GM19397 (cell line): ENCODE measurements around the gene METTL15.
"Not testable (repeated sequence)": the region's sequence is repeated elsewhere in the genome, so short reads cannot be mapped to it uniquely, and the experiment has no call there.

ENCODE experiments used
- ATAC-seq: cut with Tn5 transposase; IDR thresholded peaks from one replicate; pipeline ENCODE4 v1.9.1; 2021; ENCODE audit warnings: mild to moderate bottlenecking, moderate library complexity; ENCODE audit not compliant: unreplicated experiment

The METTL15 gene

GRCh38 chr11:28274216-28274615 is 166.0 kb downstream of the METTL15 start:
- no peak for ATAC-seq

GRCh38 chr11:28284196-28284595 is 176.0 kb downstream of the METTL15 start:
- ATAC-seq, result no peak

GRCh38 chr11:28289444-28289843 is 181.3 kb downstream of the METTL15 start:
- ATAC-seq, result no peak

- ATAC-seq, result not testable (repeated sequence)
Measured at GRCh38 chr11:28290995-28291394, 182.8 kb downstream of the METTL15 start.

- peak; percentile 95 for ATAC-seq
Measured at GRCh38 chr11:28296426-28296825, 188.2 kb downstream of the METTL15 start.

GRCh38 chr11:28298209-28298608 is 190.0 kb downstream of the METTL15 start:
- ATAC-seq, result no peak

GRCh38 chr11:28303477-28304191 is 195.4 kb downstream of the METTL15 start:
- ATAC-seq, result no peak

- no peak for ATAC-seq
Measured at GRCh38 chr11:28315440-28315839, 207.3 kb downstream of the METTL15 start.

- ATAC-seq, result no peak
Measured at GRCh38 chr11:28318871-28319270, 210.7 kb downstream of the METTL15 start.

GRCh38 chr11:28323621-28324020 is 215.4 kb downstream of the METTL15 start:
- ATAC-seq, result no peak

- not testable (repeated sequence) for ATAC-seq
Measured at GRCh38 chr11:28332393-28332792, 224.2 kb downstream of the METTL15 start.

GRCh38 chr11:28337701-28338100 is 229.5 kb downstream of the METTL15 start:
- ATAC-seq, result no peak

GRCh38 chr11:28338371-28338770 is 230.2 kb downstream of the METTL15 start:
- no peak for ATAC-seq

- no peak for ATAC-seq
Measured at GRCh38 chr11:28339488-28339887, 231.3 kb downstream of the METTL15 start.

- ATAC-seq, result no peak
Measured at GRCh38 chr11:28342716-28343115, 234.5 kb downstream of the METTL15 start.

GRCh38 chr11:28343304-28344233 is 235.4 kb downstream of the METTL15 start:
- ATAC-seq, result no peak

GRCh38 chr11:28346209-28346608 is 238.0 kb downstream of the METTL15 start:
- no peak for ATAC-seq

- ATAC-seq, result no peak
Measured at GRCh38 chr11:28346721-28347120, 238.5 kb downstream of the METTL15 start.

GRCh38 chr11:28347371-28347770 is 239.2 kb downstream of the METTL15 start:
- ATAC-seq, result no peak

- no peak for ATAC-seq
Measured at GRCh38 chr11:28350216-28350615, 242.0 kb downstream of the METTL15 start.

- ATAC-seq, result no peak
Measured at GRCh38 chr11:28353991-28354390, 245.8 kb downstream of the METTL15 start.
